HG03460 (cell line): Measurements from ENCODE around the gene RPGRIP1.
A peak's percentile ranks its signal among the peaks of the same experiment; 100 is the strongest.
"Not testable (repeated sequence)": the region's sequence is repeated elsewhere in the genome, so short reads cannot be mapped to it uniquely, and the experiment has no call there.

Experiments used
- ATAC-seq: cut with Tn5 transposase; IDR thresholded peaks from one replicate; pipeline ENCODE4 v1.9.1; 2021; ENCODE audit not compliant: unreplicated experiment

Gene RPGRIP1

GRCh38 chr14:21258005-21258888 lies 21.6 kb upstream of the RPGRIP1 start:
- ATAC-seq: no peak

- no peak for ATAC-seq
Measured at GRCh38 chr14:21258889-21259787, 20.7 kb upstream of the RPGRIP1 start.

GRCh38 chr14:21261824-21262223 lies 18.1 kb upstream of the RPGRIP1 start:
- no peak for ATAC-seq

GRCh38 chr14:21262410-21262809 lies 17.5 kb upstream of the RPGRIP1 start:
- no peak for ATAC-seq

GRCh38 chr14:21263284-21264024 lies 16.4 kb upstream of the RPGRIP1 start:
- no peak for ATAC-seq

GRCh38 chr14:21264025-21264801 lies 15.7 kb upstream of the RPGRIP1 start:
- peak; percentile 66 for ATAC-seq

- no peak for ATAC-seq
Measured at GRCh38 chr14:21267431-21267845, 12.4 kb upstream of the RPGRIP1 start.

GRCh38 chr14:21267886-21268616 lies 11.8 kb upstream of the RPGRIP1 start:
- no peak for ATAC-seq

- ATAC-seq: no peak
Measured at GRCh38 chr14:21268617-21269251, 11.1 kb upstream of the RPGRIP1 start.

GRCh38 chr14:21269252-21270046 lies 10.4 kb upstream of the RPGRIP1 start, which contains the start of gene HNRNPC:
HNRNPC (minus strand) TSS chr14:21269442; CDS start chr14:21234193, 35,249 bp downstream.
- ATAC-seq: peak; percentile 85

GRCh38 chr14:21272661-21273060 lies 7.2 kb upstream of the RPGRIP1 start:
- not testable (repeated sequence) for ATAC-seq

GRCh38 chr14:21275261-21275858 lies 4.5 kb upstream of the RPGRIP1 start:
- ATAC-seq: no peak

GRCh38 chr14:21278632-21279031 lies 1.3 kb upstream of the RPGRIP1 start:
- ATAC-seq: no peak

- not testable (repeated sequence) for ATAC-seq
Measured at GRCh38 chr14:21281917-21282316, 2.0 kb downstream of the RPGRIP1 start.

- not testable (repeated sequence) for ATAC-seq
Measured at GRCh38 chr14:21286516-21286915, 6.6 kb downstream of the RPGRIP1 start.

GRCh38 chr14:21287168-21287567 lies 7.3 kb downstream of the RPGRIP1 start:
- no peak for ATAC-seq

GRCh38 chr14:21294026-21294425 lies 14.1 kb downstream of the RPGRIP1 start:
- not testable (repeated sequence) for ATAC-seq

GRCh38 chr14:21298358-21298757 lies 18.5 kb downstream of the RPGRIP1 start:
- no peak for ATAC-seq
